Measurements from ENCODE around the gene TMEM175.

DNA sequence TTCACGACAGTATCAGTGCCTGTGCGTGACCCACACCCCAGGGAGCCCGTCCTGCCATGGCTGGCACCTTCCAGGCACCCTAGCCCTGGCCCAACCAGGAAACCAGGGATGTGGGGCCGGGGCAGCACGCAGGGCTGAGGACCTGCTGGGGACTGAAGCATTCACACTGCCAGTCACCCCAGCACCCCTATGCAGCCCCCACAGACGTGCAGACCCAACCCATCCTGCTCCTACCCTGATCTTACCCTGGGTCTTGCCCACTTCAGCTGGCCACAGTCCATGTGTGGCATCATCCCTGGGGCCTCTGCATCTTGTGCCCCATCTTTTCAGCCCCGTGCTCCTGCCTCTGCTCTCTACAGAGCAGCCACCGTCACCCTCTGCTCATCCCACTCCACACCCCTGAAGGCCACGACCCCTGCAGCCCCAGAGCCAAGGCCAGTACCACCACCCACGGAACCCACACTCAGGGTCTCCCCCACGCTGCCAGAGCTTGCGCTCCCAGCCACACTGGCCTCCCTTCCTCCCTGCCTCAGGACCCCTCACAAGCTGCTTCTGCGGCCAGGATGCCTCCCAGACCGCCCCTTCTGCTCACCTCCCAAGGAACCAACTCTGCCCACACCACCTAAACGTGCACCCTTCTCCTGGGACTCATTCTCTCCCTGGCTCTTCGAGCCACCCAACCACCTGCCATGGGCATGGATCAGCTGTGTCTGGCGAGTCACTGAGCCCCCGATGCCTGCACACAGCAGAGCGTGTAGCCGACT is 25.7 kb upstream of the TMEM175 start:
- TF ChIP-seq, protein P1, sequence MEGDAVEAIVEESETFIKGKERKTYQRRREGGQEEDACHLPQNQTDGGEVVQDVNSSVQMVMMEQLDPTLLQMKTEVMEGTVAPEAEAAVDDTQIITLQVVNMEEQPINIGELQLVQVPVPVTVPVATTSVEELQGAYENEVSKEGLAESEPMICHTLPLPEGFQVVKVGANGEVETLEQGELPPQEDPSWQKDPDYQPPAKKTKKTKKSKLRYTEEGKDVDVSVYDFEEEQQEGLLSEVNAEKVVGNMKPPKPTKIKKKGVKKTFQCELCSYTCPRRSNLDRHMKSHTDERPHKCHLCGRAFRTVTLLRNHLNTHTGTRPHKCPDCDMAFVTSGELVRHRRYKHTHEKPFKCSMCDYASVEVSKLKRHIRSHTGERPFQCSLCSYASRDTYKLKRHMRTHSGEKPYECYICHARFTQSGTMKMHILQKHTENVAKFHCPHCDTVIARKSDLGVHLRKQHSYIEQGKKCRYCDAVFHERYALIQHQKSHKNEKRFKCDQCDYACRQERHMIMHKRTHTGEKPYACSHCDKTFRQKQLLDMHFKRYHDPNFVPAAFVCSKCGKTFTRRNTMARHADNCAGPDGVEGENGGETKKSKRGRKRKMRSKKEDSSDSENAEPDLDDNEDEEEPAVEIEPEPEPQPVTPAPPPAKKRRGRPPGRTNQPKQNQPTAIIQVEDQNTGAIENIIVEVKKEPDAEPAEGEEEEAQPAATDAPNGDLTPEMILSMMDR (IDR thresholded peaks at IDR 0.05): no peak
- TF ChIP-seq POLR2A (IDR thresholded peaks at IDR 0.05): no peak

All from lower leg skin (tissue), 3 donors.